ENCODE measurements around the gene TAB3.
A peak's percentile ranks its signal among the peaks of the same experiment; 100 is the strongest.

Gene TAB3

DNA sequence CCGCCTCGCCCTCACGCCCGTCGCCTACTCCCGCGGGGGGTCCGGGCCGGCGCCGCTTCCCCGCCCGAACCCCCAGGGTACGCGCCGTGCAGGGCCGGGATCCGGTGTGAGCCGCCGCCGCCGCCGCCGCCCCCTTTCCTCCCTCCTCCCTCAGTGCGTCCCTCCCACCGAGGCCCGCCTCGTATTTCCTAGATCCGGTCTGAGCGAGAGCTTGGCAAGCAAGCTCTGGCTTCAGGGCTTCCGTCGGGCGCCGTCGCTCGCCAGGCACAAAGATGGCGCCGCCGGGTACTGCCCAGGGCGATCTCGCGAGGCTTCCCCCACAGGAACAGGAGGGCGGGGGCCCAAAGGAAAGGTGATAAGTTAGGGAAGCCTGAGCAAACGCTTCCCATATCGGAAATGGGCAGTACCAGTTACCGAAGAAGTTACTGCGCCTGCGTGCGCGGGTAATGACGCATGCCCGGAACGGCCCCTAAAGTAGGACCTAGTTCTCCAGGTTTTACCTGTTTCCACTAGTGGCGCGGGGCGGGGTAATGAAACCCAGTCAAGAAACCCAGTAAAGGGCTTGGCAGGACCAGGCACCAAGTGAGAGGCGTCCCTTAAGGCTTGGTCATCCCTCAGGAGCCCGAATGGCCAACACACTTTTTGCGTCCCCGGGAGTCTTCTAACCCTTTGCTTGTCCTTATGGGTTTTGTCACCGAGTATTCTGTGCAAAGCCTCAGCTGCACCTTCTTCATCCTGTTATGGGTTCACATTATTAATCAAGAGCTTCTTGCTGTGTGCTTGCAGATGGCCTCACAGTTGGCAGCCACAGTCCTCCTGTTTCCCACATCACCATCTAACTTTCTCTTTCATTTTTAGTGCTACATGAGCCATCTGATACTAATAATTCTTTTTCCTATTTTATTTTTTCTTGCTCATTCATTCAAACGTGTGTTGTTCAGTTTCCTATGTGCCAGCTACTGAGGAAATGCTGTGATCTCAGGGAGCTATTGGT is at the start of gene TAB3:
TAB3 (minus strand) TSS at position 108 of the 994 bp plus-strand sequence. CDS start 29,666 bp downstream, outside the sequence.
- peak; percentile 97 for DNase-seq

GRCh38 chrX:30938295-30938694 is 49.2 kb upstream of the TAB3 start:
- no peak for DNase-seq

DNA sequence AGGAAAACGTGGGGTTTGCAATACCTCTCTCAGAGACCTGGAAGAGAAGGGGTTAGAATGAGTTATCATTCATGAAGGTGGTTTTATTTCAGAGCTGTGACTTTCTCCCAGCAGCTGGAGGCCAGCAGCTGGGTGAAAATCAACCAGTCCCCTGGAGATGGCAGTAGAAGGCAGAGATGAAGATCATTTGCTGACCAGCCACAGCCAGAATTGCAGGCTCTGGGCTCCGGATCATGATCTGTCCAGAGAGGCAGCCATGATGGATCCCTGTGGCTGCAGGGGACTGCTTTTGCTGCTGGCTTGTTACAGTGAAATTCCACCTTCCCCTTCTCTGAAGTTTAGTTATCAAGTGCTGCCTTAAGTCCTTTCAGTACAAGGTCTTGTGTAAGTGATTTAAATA is 46.9 kb upstream of the TAB3 start:
- no peak for DNase-seq

DNA sequence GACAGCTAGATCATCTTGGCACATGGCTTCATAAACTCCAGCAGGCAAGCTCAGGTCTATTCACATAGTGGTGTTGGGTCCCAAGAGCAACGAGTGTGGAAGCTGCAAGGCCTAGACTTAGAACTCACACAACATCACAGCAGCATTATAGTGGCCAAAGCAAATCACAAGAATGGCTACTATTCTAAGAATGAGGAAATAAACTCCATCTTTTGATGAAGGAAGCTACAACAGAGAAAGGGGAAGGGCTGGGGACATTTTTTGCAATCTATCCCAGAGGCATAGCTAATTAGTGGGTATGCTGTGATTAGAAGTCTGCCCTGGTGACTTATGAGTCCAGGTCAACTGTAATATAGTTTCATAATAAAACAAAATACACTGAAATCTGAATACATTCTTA is 42.9 kb upstream of the TAB3 start:
- no peak for DNase-seq

DNA sequence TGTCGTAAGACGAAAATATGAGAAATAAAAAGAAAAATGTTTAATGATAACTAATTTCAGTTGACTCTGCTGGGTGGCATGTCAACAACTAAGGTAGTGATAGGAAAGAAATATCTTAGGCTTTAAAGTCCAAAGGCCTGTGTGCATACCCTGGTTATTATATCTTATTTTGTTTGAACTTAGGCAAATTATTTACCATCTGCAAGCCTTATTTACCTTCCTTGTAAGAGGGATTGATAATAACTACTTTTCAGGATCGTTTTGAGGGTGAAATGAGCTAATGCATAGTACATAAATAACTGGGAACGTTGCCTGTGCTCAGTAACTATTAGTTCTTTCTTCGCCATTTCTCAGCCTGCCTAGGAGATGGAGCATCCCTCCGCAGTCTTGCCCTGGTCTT is 41.6 kb upstream of the TAB3 start:
- no peak for DNase-seq

DNA sequence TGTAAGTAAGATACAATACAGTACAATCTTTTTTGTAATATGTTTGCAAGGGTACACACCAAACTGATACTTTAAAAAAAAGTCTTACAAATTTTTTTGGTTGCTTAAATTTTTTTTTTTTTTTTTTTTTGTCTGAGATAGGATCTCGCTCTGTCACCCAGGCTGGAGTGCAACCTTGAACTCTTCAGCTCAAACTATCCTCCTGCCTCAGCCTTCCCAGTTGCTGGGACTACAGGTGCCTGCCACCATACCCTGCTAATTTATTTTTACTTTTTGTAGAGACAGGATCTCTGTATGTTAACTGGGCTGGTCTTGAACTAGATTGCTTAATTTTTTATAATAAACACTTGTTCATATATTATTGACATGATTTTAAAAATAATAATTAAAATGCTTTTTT is 41.1 kb upstream of the TAB3 start:
- no peak for DNase-seq

GRCh38 chrX:30920271-30920670 is 31.2 kb upstream of the TAB3 start:
- no peak for DNase-seq

GRCh38 chrX:30918480-30918879 is 29.4 kb upstream of the TAB3 start:
- DNase-seq = no peak

DNA sequence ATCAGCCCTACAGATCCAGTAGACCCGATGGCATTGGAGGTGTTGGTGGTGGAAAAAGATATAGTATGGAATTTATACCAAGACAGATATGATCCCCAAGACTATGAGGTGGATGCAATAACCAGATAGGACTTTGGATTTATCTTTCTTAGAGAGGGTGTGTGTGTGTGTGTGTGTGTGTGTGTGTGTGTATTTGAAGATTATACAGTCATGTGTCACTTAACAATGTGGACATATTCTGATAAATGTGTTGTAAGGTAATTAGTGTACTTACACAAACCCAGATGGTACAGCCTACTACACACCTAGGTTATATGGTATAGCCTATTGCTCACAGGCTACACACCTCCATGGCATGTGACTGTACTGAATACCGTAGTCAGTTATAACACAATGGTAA is 24.4 kb upstream of the TAB3 start:
- no peak for DNase-seq

GRCh38 chrX:30910124-30910860 is 21.2 kb upstream of the TAB3 start:
- no peak for DNase-seq

DNA sequence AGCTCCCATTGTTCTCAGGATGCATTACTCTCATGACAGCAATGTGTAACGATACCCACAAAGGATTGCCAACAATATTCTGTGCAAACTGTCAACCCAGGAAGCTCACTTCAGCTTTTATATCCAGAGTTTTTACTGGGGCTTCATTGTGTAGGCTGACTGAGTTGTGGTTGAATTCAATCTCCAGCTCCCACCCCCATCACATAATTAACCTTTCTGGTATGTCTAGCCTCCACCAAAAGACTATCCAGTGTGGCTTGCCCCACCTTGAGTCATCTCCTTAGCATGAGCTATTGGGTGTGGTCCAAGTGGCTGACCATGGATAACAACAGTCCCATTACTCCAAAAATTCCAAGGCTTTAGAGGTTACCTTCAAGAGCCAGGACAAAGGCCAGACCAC is 17.7 kb upstream of the TAB3 start:
- DNase-seq = no peak

- DNase-seq = no peak
These were observed 16.3 kb upstream of the TAB3 start for GRCh38 chrX:30905321-30905720.

- DNase-seq = no peak
These were observed 15.6 kb upstream of the TAB3 start for GRCh38 chrX:30904632-30905031.

DNA sequence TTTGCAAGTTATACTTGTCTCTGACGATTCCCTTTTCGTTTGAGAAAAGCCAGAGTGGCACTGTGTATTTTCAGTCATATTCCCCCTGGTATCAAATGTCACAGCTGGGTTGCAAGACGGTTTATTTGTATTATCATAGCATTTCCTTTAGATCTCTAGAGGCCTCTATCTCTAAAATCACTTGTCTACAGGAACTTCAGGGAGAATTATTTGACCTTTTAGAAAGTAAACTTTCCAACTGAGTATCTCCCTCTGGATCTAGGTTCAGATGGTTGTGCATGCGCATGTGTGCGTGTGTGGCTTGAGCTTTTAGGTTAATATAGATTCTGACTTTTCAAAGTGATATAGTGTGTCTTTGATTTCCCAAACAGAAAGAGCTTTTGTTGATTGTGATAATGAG is 15.1 kb upstream of the TAB3 start:
- no peak for DNase-seq

- DNase-seq = no peak
These were observed 11.2 kb upstream of the TAB3 start for GRCh38 chrX:30900227-30900626.

- no peak for DNase-seq
These were observed 9.8 kb upstream of the TAB3 start for GRCh38 chrX:30898886-30899285.

DNA sequence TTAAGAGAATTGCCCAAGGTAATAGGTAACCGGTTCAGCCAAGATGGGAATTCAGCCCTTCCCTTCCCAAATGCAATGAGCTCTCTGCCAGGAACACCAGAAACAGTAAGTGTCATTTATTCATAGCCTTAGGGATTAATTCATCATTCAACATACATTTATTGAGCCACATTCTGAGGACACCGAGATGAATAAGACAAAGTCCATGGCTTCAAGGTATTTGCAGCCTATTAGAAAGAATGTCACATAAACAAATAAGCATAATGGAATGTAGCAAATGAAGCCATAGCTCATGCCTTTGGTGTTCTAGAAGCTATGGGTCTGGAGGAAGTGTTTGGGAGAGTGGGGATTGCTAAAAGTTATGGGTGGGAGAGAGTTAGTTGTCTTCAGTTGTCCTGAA is 6.3 kb upstream of the TAB3 start:
- no peak for DNase-seq

GRCh38 chrX:30893206-30893605 is 4.2 kb upstream of the TAB3 start:
- no peak for DNase-seq

DNA sequence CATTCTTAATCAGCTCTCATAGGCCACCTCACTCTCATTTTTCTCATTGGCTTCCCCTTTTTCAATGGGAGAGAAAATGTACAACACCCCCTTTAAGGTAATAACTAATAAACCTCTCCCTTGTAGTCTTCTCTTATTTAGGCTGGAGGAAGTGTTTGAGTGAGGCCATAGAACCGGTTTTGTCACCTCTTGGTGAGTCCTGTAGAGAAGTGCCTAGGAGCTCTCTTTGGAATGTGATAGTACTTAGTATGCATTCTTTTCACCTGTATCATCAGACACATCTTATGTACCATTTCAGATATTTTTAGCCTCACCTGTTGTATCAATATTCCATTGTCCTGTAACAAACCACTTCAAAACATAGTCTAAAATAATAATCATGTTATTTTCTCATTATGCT is 3.5 kb upstream of the TAB3 start:
- DNase-seq = no peak

- DNase-seq = no peak
These were observed 418 bp downstream of the TAB3 start for GRCh38 chrX:30888526-30889146.

DNA sequence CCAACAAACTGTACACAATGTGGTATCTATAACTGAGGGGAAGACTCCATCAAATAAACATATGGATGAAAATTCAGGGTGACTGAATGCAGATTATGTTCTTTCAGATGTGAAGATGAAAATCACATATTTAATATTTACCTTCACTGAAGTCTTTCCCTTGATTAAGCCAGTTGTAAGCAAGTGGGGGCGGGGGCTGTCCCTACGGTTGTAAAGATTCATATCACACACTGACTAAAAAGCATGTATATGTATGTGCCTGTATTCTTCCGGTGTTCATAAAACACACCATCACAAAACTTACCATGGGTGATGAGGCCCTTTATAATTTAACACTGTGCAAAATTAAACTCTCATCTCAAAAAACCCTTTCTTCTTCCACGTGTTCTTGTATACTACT is 1.3 kb downstream of the TAB3 start:
- no peak for DNase-seq

DNA sequence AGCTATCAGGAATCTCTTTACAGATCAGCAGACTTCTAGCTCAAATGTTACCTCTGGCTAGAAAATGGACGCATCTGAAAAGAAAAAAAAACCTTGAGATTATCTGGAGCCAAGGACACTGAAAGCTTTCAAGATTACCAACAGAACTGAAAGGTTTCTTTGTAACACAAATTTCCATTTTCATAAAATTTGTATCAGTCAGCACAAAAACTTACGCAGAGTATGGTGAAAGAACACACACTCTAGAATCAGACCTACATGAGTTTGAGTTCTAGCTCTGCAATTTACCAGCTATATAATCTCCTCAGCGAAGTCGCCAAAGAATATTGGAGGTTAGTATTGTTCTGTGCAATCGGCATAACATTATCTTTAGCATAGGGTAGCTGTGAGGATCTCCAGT is 1.8 kb downstream of the TAB3 start:
- DNase-seq = no peak

DNA sequence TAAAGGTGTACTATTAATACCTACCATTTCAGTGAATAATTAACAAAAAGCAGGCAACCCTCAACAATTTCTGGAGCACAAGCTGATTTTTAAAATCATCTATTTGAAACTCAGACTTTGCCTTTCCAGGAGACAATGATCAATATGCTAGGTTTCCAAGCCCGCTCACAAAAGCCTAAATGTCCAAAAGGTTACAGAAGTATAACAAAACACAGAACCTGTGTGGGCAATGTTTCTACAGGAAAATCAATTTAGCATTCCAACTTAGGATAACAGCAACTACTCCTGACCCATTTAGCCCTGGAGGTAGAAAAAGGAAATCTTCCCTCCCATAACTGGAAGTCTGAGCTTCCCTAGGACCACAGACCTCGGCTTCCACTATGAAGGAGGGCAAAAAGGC is 3.9 kb downstream of the TAB3 start:
- DNase-seq = no peak

- DNase-seq = no peak
These were observed 5.9 kb downstream of the TAB3 start for GRCh38 chrX:30883138-30883537.
